GM18505 (cell line): ENCODE results near the gene CCDC167.

Source experiments
- ATAC-seq: cut with Tn5 transposase; IDR thresholded peaks from one replicate; pipeline ENCODE4 v1.9.1; 2021; ENCODE audit not compliant: unreplicated experiment
- POLR2A ChIP-seq: IDR thresholded peaks from 4 replicates; pipeline ENCODE4 v1.6.1; 2011; ENCODE audit warnings: borderline replicate concordance; ENCODE audit not compliant: insufficient read depth, insufficient read length; ENCODE audit errors: extremely low read depth

Gene CCDC167

GRCh38 chr6:37499433-37500293 lies at the start of gene CCDC167:
Gene CCDC167 (minus strand): TSS chr6:37499893. CDS start chr6:37499863, 30 bp downstream.
- peak; percentile 39 for TF ChIP-seq POLR2A
- ATAC-seq, result peak; percentile 77

DNA sequence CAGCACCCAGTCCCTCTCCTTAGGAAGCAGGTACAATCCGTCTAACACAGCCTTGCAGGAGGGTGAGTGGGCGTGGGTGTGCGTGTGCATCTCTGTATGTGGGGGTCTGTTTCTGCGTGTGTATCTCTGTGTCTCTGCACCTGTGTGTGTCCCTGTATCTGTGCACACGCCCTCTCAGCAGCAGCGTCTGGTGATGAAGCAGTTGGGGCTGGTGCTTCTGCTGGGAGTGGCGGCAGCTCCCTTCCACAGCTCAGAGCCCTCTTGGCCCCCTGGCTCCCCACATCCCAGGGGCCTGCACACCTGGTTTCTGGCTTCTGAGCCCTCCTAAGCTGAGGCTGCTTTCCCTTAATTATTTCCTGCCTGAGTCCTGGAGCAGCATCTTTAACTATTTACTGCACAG lies 49.5 kb upstream of the CCDC167 start:
- no peak for TF ChIP-seq POLR2A
- no peak for ATAC-seq

DNA sequence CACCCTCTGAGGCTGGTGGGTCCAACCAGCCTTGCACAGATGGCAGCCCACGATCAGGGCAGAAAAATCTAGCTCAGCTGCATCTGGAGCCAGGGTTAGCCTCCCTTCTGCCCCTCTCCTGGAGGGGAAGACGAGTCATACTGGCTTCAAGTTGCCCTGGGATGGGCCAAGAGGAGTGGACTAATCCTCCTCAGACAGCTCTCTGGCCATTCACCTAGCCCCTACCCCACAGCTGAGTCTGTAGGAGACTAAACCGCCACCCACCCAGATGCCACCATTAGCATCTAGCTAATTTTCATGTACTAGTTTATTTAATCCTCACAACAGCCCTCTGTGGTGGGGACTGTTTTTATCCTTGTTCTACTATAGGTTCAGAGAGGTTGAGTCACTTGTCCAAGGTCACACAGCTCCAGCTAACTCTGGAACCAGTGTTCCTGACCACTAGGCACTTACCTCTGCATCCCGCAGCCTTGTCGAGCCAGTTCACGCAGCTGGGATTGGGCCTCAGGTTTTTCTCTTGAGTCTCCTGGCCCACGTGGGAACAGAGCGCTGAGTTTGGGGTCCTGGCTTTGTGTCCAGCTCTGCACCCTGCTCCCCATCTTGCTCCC lies 48.5 kb upstream of the CCDC167 start:
- no peak for ATAC-seq

DNA sequence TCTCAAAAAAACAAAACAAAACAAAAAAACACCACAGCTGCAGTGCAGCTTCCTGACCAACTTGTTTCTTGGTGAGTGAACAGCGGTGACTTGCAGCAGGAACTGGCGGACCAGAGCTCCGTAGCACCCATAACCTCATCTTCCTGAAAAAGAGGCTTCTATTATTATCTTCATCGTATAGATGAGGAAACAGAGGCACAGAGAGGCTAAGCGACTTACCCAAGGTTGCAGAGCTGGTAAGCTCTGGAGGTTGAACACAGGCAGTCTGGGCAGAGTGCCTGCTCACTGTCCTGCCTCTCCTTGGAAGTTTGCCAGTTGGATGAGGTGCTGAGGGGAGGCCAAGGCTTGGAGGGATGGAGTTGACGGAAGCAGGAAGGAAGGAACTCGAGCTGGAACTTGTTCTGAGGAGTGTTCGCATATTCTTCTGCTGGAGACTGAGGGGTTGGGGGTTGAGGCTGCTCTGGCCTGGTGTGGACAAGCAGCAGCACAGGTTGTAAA lies 47.9 kb upstream of the CCDC167 start:
- peak; percentile 39 for ATAC-seq
- TF ChIP-seq POLR2A, result peak; percentile 20

More for the DNA sequence above, 48.5 kb upstream of the CCDC167 start:
- TF ChIP-seq POLR2A, result no peak

DNA sequence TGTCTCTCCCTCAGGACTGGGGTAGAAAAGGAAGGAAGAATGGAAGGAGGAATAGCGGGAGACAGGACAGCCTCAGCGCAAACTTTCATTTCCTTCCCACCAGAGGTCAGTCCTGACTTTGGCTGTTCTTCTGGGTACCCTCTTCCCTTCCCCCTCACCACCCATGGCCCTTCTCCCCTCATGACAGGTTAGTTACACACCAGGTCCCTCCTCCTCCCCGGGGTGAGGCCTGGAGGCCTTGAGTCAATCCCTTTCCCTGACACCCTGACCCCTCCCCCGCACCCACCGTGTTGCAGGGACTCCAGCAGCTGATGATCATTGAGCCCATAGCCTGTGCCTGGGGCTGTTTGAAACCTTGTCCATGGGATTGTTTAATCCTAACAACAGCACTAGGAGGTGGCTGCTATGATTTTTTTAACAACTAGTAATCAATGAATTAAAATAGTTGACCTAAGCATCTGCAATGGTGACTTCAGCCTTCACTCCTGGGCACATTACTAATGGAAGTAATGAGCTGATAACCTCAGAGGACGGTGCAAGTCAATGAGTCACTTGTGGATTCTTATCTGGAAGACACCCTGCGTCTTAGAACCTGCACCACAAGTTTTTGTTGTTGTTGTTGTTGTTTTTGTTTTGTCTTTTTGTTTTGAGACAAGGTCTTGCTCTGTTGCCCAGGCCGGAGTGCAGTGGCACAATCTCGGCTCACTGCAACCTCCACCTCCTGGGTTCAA lies 46.6 kb upstream of the CCDC167 start:
- ATAC-seq, result no peak
- no peak for TF ChIP-seq POLR2A

- ATAC-seq, result no peak
These were observed 44.8 kb upstream of the CCDC167 start for GRCh38 chr6:37544530-37544929.

GRCh38 chr6:37543361-37543760 lies 43.7 kb upstream of the CCDC167 start:
- TF ChIP-seq POLR2A, result no peak
- no peak for ATAC-seq

More at GRCh38 chr6:37544530-37544929, 44.8 kb upstream of the CCDC167 start:
- no peak for TF ChIP-seq POLR2A

DNA sequence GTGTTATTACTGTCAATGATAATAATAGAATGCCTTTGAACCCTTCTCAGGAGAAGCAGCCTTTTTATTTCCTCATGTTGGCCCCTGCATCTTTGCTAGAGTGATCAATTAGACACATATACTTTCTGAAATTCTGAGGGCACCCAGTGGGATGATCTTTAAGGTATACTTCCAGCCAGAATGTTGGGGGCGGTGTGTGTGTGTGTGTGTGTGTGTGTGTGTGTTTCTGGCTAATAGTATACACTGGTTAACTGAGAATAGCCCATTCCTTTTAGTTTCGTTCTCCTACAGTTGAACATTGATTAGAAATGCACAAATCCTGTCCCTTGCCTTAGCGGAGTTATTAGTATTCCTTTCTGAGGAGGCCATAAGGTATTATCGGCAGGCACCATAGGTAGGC lies 41.7 kb upstream of the CCDC167 start:
- no peak for TF ChIP-seq POLR2A
- no peak for ATAC-seq

DNA sequence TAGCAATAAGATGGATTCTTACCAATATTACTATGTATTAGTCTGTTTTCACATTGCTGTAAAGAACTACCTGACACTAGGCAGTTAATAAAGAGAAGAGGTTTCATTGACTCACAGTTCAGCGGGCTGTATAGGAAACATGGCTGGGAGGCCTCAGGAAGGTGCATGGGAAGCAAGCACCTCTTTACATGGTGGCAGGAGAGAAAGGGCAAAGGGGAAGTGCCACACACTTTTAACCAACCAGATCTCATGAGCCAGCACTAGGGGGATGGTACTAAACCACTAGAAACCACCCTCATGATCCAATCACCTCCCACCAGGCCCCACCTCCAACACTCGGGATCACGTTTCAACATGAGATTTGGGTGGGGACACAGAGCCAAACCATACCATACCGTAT lies 40.7 kb upstream of the CCDC167 start:
- TF ChIP-seq POLR2A, result no peak

DNA sequence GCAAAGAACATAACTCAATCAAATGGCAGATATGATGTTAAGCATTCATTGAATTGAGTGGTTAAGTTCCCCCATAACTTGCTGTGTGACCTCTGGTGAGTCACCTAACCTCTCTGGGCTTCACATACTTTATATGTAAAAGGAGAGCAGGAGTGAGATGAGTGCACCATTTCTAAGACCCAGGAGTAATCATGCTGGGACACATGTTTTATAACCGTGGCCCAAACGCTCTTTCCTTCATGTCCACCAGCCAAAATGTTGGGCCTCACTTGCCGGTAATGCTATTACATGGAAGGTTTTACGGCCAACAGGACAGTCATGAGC lies 40.3 kb upstream of the CCDC167 start:
- no peak for ATAC-seq

More for the DNA sequence above, 40.7 kb upstream of the CCDC167 start:
- ATAC-seq, result no peak

GRCh38 chr6:37539171-37540028 lies 39.7 kb upstream of the CCDC167 start:
- ATAC-seq, result no peak
- TF ChIP-seq POLR2A, result no peak

More for the DNA sequence above, 40.3 kb upstream of the CCDC167 start:
- no peak for TF ChIP-seq POLR2A

DNA sequence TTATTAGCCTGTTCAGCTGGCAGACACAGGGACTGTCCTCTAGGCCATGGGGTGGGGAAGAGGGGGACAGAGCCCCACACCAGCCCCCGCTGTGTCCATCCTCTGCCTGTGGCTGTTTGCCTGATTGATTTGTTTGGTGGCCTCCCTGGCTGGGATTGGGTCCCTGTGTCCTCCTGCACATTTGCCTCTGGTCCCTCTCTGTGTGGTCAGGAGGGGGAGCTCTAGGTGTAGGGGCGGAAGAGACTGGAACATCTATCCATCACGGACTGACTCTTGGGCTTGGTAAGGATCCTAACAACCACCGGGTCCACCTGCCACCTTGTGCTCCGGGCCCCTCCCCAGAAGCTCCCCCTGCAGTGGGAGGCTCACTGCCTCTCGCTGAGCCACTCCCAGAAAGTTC lies 38.4 kb upstream of the CCDC167 start:
- no peak for TF ChIP-seq POLR2A
- ATAC-seq, result no peak
